CD4-positive, alpha-beta T cell treated with Interleukin-21 for 1 hour (primary cell): ENCODE data around the gene TAS2R50.

ENCODE experiments used
- DNase-seq: peaks from one replicate; pipeline ENCODE4 v3.0.0-alpha.2; 2020

Gene TAS2R50

DNA sequence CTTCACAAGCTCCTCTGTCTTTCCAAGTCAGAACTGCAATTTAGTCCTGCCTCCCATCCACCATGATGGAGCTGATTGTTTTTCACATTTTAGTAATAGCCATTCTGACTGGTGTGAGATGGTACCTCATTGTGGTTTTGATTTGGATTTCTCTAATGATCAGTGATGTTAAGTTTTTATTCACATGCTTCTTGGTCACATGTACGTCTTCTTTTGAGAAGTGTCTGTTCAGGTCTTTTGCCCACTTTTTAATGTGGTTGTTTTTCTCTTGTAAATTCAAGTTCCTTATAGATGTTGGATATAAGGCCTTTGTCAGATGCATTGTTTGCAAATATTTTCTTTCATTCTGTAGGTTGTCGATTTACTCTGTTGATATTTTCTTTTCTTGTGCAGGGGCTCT is 43.5 kb downstream of the TAS2R50 start:
- DNase-seq: no peak

DNA sequence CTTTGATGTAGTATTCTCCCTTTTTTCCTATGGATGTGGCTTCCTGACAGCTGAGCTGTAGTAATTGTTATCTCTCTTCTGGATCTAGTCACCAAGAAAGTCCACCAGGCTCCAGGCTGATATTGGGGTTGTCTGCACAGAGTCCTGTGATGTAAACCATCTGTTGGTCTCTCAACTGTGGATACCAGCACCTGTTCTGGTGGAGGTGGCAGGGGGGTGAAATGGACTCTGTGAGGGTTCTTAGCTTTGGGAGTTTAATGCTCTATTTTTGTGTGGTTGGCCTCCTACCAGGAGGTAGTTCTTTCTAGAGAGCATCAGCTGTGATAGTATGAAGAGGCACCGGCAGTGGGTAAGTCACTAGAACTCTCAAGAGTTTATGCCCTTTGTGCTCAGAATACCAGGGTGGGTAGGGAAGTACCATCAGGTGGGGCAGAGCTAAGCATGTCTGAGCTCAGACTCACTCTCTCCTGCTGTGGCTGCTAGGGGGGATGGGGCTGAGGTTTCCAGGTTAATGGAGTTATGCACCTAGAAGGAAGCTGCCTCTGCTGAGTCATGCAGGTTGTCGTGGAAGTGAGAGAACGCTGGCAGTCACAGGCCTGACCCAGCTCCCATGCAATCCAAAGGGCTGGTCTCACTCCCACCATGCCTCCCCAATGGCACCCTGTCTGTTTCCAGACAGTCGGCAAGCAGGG is 44.6 kb downstream of the TAS2R50 start:
- no peak for DNase-seq

DNA sequence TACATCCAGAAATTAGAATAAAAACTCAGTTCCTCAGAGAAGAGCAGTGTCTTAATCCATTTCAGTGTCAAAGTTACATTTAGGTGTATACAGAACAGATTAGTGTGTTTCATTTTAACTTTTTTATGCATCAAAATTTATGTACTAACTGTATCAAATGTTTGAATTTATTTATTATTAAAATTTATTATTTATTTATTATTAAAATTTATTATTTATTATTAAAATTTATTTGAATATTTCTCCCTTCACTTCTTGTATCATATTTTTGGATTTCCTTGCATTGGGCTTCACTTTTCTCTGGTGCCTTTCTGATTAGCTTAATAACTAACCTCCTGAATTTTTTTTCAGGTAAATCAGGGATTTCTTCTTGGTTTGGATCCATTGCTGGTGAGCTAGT is 45.3 kb downstream of the TAS2R50 start:
- DNase-seq: no peak

DNA sequence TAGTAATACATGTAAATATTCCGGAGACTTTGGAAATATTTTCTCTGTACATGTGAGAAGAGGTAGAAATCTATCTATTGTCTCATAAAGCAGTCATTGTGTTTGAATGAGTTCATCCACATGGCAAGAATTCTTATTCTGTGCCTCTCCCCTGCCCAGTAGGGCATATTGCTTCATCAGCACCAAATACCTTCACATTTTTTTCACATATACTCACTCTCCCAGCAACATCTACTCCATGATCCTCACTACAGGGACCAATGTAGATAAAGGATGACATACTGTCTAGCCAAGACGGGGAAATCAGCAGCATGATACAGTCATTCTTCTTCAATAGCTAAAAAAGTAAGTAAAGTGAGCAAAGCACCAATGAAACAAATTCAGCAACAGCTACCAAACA is 46.3 kb downstream of the TAS2R50 start:
- no peak for DNase-seq

DNA sequence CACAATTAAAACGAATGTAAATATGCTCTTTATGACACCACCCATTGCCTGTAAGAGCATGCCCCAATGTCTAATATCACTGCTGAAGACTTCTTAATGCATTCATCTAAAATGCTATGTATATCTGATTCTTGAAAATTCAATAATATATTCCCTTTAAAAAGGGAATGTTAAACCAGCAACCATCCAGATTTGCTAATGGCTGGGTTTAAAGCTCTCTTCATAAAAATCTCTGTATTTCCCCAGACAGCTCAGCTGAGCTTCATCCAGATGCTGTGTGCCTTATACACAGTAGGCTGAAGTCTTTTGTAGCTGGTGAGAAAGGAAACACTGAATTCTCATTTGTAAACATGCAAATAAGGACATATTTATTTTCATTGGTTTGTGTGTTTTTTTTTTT is 47.5 kb downstream of the TAS2R50 start, which contains the start of gene TAS2R14:
Gene TAS2R14 (minus strand): TSS at position 101 of the 400 bp plus-strand sequence. CDS start 56 bp downstream, at position 45.
- DNase-seq: no peak

DNA sequence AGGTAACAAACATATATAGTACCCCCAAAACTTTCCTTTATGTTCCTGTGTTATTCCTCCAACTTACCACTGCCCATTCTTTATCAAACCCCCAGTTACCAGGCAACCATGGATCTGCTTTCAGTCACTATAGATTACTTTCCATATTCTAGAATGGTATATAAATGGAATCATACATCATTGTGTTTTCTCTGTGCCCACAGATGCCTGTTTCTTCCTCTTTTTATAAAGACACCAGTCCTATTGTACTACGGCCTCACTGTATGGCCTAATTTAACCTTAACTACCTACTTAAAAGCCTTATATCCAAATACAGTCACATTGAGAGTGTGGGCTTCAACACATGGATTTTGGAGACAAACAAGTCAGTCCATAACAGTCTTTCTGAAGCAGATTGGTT is 50.2 kb downstream of the TAS2R50 start:
- no peak for DNase-seq
